Lower leg skin (tissue), 3 donors: ENCODE results near the gene PDZRN3.
"Not testable (repeated sequence)": the region's sequence is repeated elsewhere in the genome, so short reads cannot be mapped to it uniquely, and the experiment has no call there.

Experiments used
- CTCF ChIP-seq, 3 donors: fragments of 450-650 bp; IDR thresholded peaks; one replicate each; pipeline ENCODE4 v1.5.1; 2016; ENCODE audit warnings: antibody characterized with exemption in 3 of 3, mild to moderate bottlenecking in 3 of 3, moderate library complexity in 2 of 3
- POLR2A ChIP-seq, 2 donors: fragments of 450-650 bp; IDR thresholded peaks; one replicate each; pipeline ENCODE4 v1.6.1; 2016 to 2017; ENCODE audit warnings: antibody characterized with exemption in 2 of 2, mild to moderate bottlenecking in 1 of 2, moderate library complexity in 1 of 2

- not testable (repeated sequence) for TF ChIP-seq CTCF, POLR2A (IDR thresholded peaks at IDR 0.05)
These were observed 59.4 kb downstream of the PDZRN3 start for GRCh38 chr3:73565374-73565773.
